CD14-positive monocyte (primary cell): ENCODE results near the gene PATJ. TPM values are rescaled to one million over a fixed set of nuclear protein-coding genes. Genes with fewer than 3 reads are reported as not detected.

Experiments
- DNase-seq, 3 donors: peaks; one replicate each; pipeline ENCODE4 v3.0.0-alpha.2; 2011 to 2022
- H2AFZ ChIP-seq: 2 replicates; pipeline ENCODE4 v1.6.0; 2012; ENCODE audit warnings: mild to moderate bottlenecking, low read depth, low read length, inconsistent platforms; ENCODE audit not compliant: insufficient read depth, poor library complexity, severe bottlenecking
- H3K27ac ChIP-seq, 2 donors: 1 replicate in 1 of 2; 2 replicates in 1 of 2; pipeline ENCODE4 v1.5.1; 2012 to 2013; ENCODE audit warnings: low read length in 2 of 2, control low read depth in 1 of 2, inconsistent platforms in 1 of 2, low read depth in 1 of 2, mild to moderate bottlenecking in 1 of 2
- H3K27me3 ChIP-seq, 2 donors: one replicate each; pipeline versions ENCODE4 v1.6.0 to v1.6.1; 2011 to 2013; ENCODE audit warnings: low read length in 2 of 2; ENCODE audit not compliant: control insufficient read depth in 2 of 2, insufficient read depth in 2 of 2
- H3K36me3 ChIP-seq, 2 donors: replicated peaks in 1 of 2; 1 replicate in 1 of 2; 2 replicates in 1 of 2; pipeline versions ENCODE4 v1.5.1 to v1.6.1; 2012 to 2013; ENCODE audit warnings: low read length in 2 of 2, control low read depth in 1 of 2, inconsistent platforms in 1 of 2, mild to moderate bottlenecking in 1 of 2; ENCODE audit not compliant: insufficient read depth in 2 of 2, control insufficient read depth in 1 of 2
- H3K4me1 ChIP-seq, 2 donors: 1 replicate in 1 of 2; 2 replicates in 1 of 2; pipeline versions ENCODE4 v1.5.1 to v1.6.1; 2012 to 2013; ENCODE audit warnings: low read length in 2 of 2, control low read depth in 1 of 2, inconsistent platforms in 1 of 2, mild to moderate bottlenecking in 1 of 2, moderate library complexity in 1 of 2; ENCODE audit not compliant: insufficient read depth in 2 of 2, control insufficient read depth in 1 of 2
- H3K4me2 ChIP-seq: replicated peaks from 2 replicates; pipeline ENCODE3; 2012; ENCODE audit warnings: low read length, moderate library complexity, mild to moderate bottlenecking; ENCODE audit not compliant: poor library complexity, severe bottlenecking; ENCODE audit errors: extremely low read depth
- H3K4me3 ChIP-seq, 3 experiments: fragments of 200-600 bp in 1 of 3; sonication (generic) in 1 of 3; replicated peaks in 1 of 3; 1 replicate in 2 of 3; 2 replicates in 1 of 3; pipeline ENCODE4 v1.5.1; 2011 to 2013; ENCODE audit warnings: low read length in 3 of 3, mild to moderate bottlenecking in 3 of 3, control low read depth in 2 of 3, low read depth in 2 of 3, inconsistent platforms in 1 of 3, moderate library complexity in 1 of 3
- H3K79me2 ChIP-seq: 2 replicates; pipeline ENCODE4 v1.6.0; 2012; ENCODE audit warnings: mild to moderate bottlenecking, control low read depth, inconsistent platforms, low read length, moderate library complexity; ENCODE audit not compliant: insufficient read depth
- H3K9ac ChIP-seq: 2 replicates; pipeline ENCODE4 v1.6.0; 2017; ENCODE audit warnings: low read length, mild to moderate bottlenecking; ENCODE audit not compliant: insufficient read depth, poor library complexity, severe bottlenecking
- H3K9me3 ChIP-seq, 2 donors: replicated peaks in 1 of 2; 1 replicate in 1 of 2; 2 replicates in 1 of 2; pipeline versions ENCODE4 v1.5.1 to v1.6.1; 2012 to 2013; ENCODE audit warnings: low read length in 2 of 2, control low read depth in 1 of 2; ENCODE audit not compliant: control insufficient read depth in 1 of 2, insufficient read depth in 1 of 2
- H4K20me1 ChIP-seq: 2 replicates; pipeline ENCODE4 v1.6.0; 2012; ENCODE audit warnings: mild to moderate bottlenecking, low read length, control low read depth, moderate library complexity; ENCODE audit not compliant: insufficient read depth
- H3K27ac Mint-ChIP-seq, 7 donors: one replicate each; pipeline ENCODE4 v1.8.0; 2020; ENCODE audit warnings: mild to moderate bottlenecking in 7 of 7, mixed read lengths in 7 of 7, moderate library complexity in 6 of 7, inconsistent platforms in 2 of 7
- H3K27me3 Mint-ChIP-seq, 3 donors: one replicate each; pipeline ENCODE4 v1.8.0; 2021 to 2022; ENCODE audit warnings: low read depth in 3 of 3, mild to moderate bottlenecking in 3 of 3, mixed read lengths in 3 of 3, moderate library complexity in 3 of 3, inconsistent platforms in 1 of 3
- H3K36me3 Mint-ChIP-seq, 2 donors: one replicate each; pipeline ENCODE4 v1.8.0; 2020; ENCODE audit warnings: mixed read lengths in 2 of 2, inconsistent platforms in 1 of 2, mild to moderate bottlenecking in 1 of 2
- H3K4me1 Mint-ChIP-seq: one replicate; pipeline ENCODE4 v1.8.0; 2020; ENCODE audit warnings: mild to moderate bottlenecking, mixed read lengths
- H3K4me3 Mint-ChIP-seq, 2 donors: one replicate each; pipeline ENCODE4 v1.8.0; 2020; ENCODE audit warnings: mild to moderate bottlenecking in 2 of 2, mixed read lengths in 2 of 2, moderate library complexity in 1 of 2
- H3K9me3 Mint-ChIP-seq, 7 donors: one replicate each; pipeline ENCODE4 v1.8.0; 2020 to 2022; ENCODE audit warnings: mixed read lengths in 7 of 7, mild to moderate bottlenecking in 6 of 7, moderate library complexity in 6 of 7, inconsistent platforms in 2 of 7
- CTCF ChIP-seq: fragments of 200-600 bp; IDR thresholded peaks from one replicate; pipeline ENCODE4 v1.8.0; 2022; ENCODE audit warnings: antibody characterized with exemption, mild to moderate bottlenecking
- WGBS: methylation state at CpG from one replicate; pipeline ENCODE4 v1.1.5; 2013; ENCODE audit warnings: missing lambda C conversion rate; ENCODE audit not compliant: insufficient coverage; 5-methylcytosine and 5-hydroxymethylcytosine counted together
- intact Hi-C, 2 donors: fragments of 100-400 bp; cut with micrococcal nuclease; formaldehyde crosslinking; loops; one replicate each; pipeline versions ENCODE4 v1.15.0 to v1.15.1; 2023
- polyA plus RNA-seq, 3 donors: library from polyadenylated mRNA; depleted of rRNA in 1 of 3; unstranded in 2 of 3; stranded (reverse) in 1 of 3; fragments of 300-500 nt in 2 of 3; fragments of >200 nt in 1 of 3; fragmentation: Illumina TruSeq in 2 of 3; gene quantifications; 1 replicate in 2 of 3; 2 replicates in 1 of 3; pipeline ENCODE4 v1.2.3, GENCODE V29; 2012 to 2021

PATJ gene
- polyA plus RNA-seq, 3 donors, result 0.01 to 0.23 TPM; not detected in 1

- H3K27ac Mint-ChIP-seq, result no peak overlapping the region
- intact Hi-C loops, result no loop called here
Observed at GRCh38 chr1:62037274-62037673, 295.0 kb downstream of the PATJ start.

GRCh38 chr1:62038594-62039284 is 296.5 kb downstream of the PATJ start:
- Histone ChIP-seq H3K4me1 (no peaks in the 10 kb centered on the region), H3K79me2 (no peaks in the 10 kb centered on the region), H4K20me1 (no peaks in the 10 kb centered on the region), H3K4me3 (no peak overlapping the region), H3K4me2 (no peak overlapping the region), H2AFZ (no peak overlapping the region), H3K36me3 (no peaks in the 10 kb centered on the region), H3K27ac (no peak overlapping the region), H3K27me3 (no peaks in the 10 kb centered on the region), H3K9me3 (no peaks in the 10 kb centered on the region), H3K9ac (no peak overlapping the region)
- H3K27me3 Mint-ChIP-seq, result peaks cover 0 to 3% (median 2%) of the 10 kb centered on the region in 3 donors
- H3K36me3 Mint-ChIP-seq, result no peaks in the 10 kb centered on the region
- peaks cover 0 to 5% (median 0%) of the 10 kb centered on the region in 7 donors for H3K9me3 Mint-ChIP-seq
- DNase-seq, result no peak
- no peak for TF ChIP-seq CTCF
- H3K27ac Mint-ChIP-seq, result no peak overlapping the region
- WGBS, result 100% methylated on average over 1 of the region's 7 CpGs
- intact Hi-C loops, result no loop called here
- no peaks in the 10 kb centered on the region for H3K4me1 Mint-ChIP-seq
- H3K4me3 Mint-ChIP-seq, result no peak overlapping the region

More at GRCh38 chr1:62037274-62037673, 295.0 kb downstream of the PATJ start:
- no peaks in the 10 kb centered on the region for H3K4me1 Mint-ChIP-seq
- Histone ChIP-seq H3K9ac (no peak overlapping the region), H3K4me1 (no peaks in the 10 kb centered on the region), H3K4me3 (no peak overlapping the region), H3K27me3 (no peaks in the 10 kb centered on the region), H3K79me2 (no peaks in the 10 kb centered on the region), H3K27ac (no peak overlapping the region), H3K9me3 (no peaks in the 10 kb centered on the region), H4K20me1 (no peaks in the 10 kb centered on the region), H3K36me3 (no peaks in the 10 kb centered on the region), H2AFZ (no peak overlapping the region), H3K4me2 (no peak overlapping the region)
- peaks cover 0 to 3% (median 2%) of the 10 kb centered on the region in 3 donors for H3K27me3 Mint-ChIP-seq
- WGBS, result 100% methylated on average over 1 of the region's 1 CpG
- H3K36me3 Mint-ChIP-seq, result no peaks in the 10 kb centered on the region
- H3K4me3 Mint-ChIP-seq, result no peak overlapping the region
- peaks cover 0 to 5% (median 0%) of the 10 kb centered on the region in 7 donors for H3K9me3 Mint-ChIP-seq
- no peak for DNase-seq
- TF ChIP-seq CTCF, result no peak
